HEK293 (cell line): ENCODE results near the gene SYTL3.

Experiments used
- CTCF ChIA-PET: fragments of 350-600 bp; formaldehyde crosslinking; extraction: SDS; loops from one replicate; lab custom pipeline; 2021; ENCODE audit warnings: antibody characterized with exemption; lab: Yijun Ruan, JAX
- POLR2A ChIA-PET: fragments of 300-600 bp; formaldehyde crosslinking; extraction: SDS; loops from one replicate; lab custom pipeline; 2020; ENCODE audit warnings: antibody characterized with exemption, inconsistent platforms; lab: Yijun Ruan, JAX
- H3K27ac ChIP-seq: fragments of 200-500 bp; sonication (Bioruptor generic); 2 replicates; pipeline ENCODE4 v1.5.1; 2014; ENCODE audit warnings: low read depth, low read length, control low read depth, inconsistent platforms; ENCODE audit errors: extremely low read depth
- H3K36me3 ChIP-seq, 2 experiments: fragments of 200-500 bp in 1 of 2; sonication (Bioruptor generic) in 1 of 2; 1 replicate in 1 of 2; 2 replicates in 1 of 2; pipeline ENCODE4 v1.5.1; 2014 to 2017; ENCODE audit warnings: inconsistent platforms in 2 of 2, low read length in 2 of 2; ENCODE audit not compliant: control insufficient read depth in 2 of 2, insufficient read depth in 1 of 2
- H3K4me1 ChIP-seq: fragments of 200-500 bp; sonication (Bioruptor generic); 2 replicates; pipeline ENCODE4 v1.5.1; 2014; ENCODE audit warnings: mild to moderate bottlenecking, low read length, inconsistent platforms; ENCODE audit not compliant: control insufficient read depth, insufficient read depth
- H3K4me3 ChIP-seq: 2 replicates; pipeline ENCODE4 v1.5.1; 2011; ENCODE audit warnings: low read depth, mild to moderate bottlenecking, control low read depth, low read length, moderate library complexity
- H3K9me3 ChIP-seq: fragments of 200-500 bp; sonication (Bioruptor generic); 2 replicates; pipeline ENCODE4 v1.5.1; 2014; ENCODE audit warnings: low read depth, low read length, inconsistent platforms; ENCODE audit not compliant: control insufficient read depth, insufficient read depth
- GLI4 ChIP-seq: fragments of 450-650 bp; formaldehyde crosslinking; IDR thresholded peaks from 2 replicates; pipeline ENCODE4 v1.5.1; 2016; ENCODE audit warnings: missing biosample characterization, missing genetic modification characterization
- HIC1 ChIP-seq: fragments of 450-650 bp; formaldehyde crosslinking; IDR thresholded peaks from 2 replicates; pipeline ENCODE4 v1.5.1; 2016; ENCODE audit warnings: missing biosample characterization, missing genetic modification characterization
- HOXA7 ChIP-seq: sonication (generic); formaldehyde crosslinking; IDR thresholded peaks from 2 replicates; pipeline ENCODE4 v1.8.1; 2022; ENCODE audit warnings: missing genetic modification reagents, borderline replicate concordance
- HOXD13 ChIP-seq: sonication (generic); formaldehyde crosslinking; IDR thresholded peaks from 2 replicates; pipeline ENCODE4 v1.8.0; 2022; ENCODE audit warnings: missing genetic modification reagents, borderline replicate concordance
- KLF8 ChIP-seq: fragments of 450-650 bp; formaldehyde crosslinking; IDR thresholded peaks from 2 replicates; pipeline ENCODE4 v1.5.1; 2016; ENCODE audit warnings: missing biosample characterization, missing genetic modification characterization
- RBAK ChIP-seq: fragments of 450-650 bp; formaldehyde crosslinking; IDR thresholded peaks from 2 replicates; pipeline ENCODE4 v1.5.1; 2016; ENCODE audit warnings: missing biosample characterization, missing genetic modification characterization
- TSHZ1 ChIP-seq: fragments of 450-650 bp; formaldehyde crosslinking; IDR thresholded peaks from 2 replicates; pipeline ENCODE4 v1.5.1; 2016; ENCODE audit warnings: missing biosample characterization, missing genetic modification characterization, borderline replicate concordance
- ZBTB20 ChIP-seq: fragments of 450-650 bp; formaldehyde crosslinking; IDR thresholded peaks from 2 replicates; pipeline ENCODE4 v1.5.1; 2016; ENCODE audit warnings: missing biosample characterization, missing genetic modification characterization
- ZBTB49 ChIP-seq: fragments of 450-650 bp; formaldehyde crosslinking; IDR thresholded peaks from 2 replicates; pipeline ENCODE4 v1.5.1; 2016; ENCODE audit warnings: missing biosample characterization, missing genetic modification characterization, low read depth
- ZNF112 ChIP-seq: fragments of 450-650 bp; formaldehyde crosslinking; IDR thresholded peaks from 2 replicates; pipeline ENCODE4 v1.5.0; 2017; ENCODE audit warnings: missing biosample characterization, missing genetic modification characterization
- ZNF341 ChIP-seq: fragments of 450-650 bp; formaldehyde crosslinking; IDR thresholded peaks from 2 replicates; pipeline ENCODE4; 2016; ENCODE audit warnings: low read depth, missing biosample characterization, missing genetic modification characterization
- ZNF416 ChIP-seq: fragments of 450-650 bp; formaldehyde crosslinking; IDR thresholded peaks from 2 replicates; pipeline ENCODE4 v1.5.1; 2016; ENCODE audit warnings: missing biosample characterization, missing genetic modification characterization
- ZNF426 ChIP-seq: fragments of 450-650 bp; formaldehyde crosslinking; IDR thresholded peaks from 2 replicates; pipeline ENCODE4 v1.5.1; 2017; ENCODE audit warnings: missing biosample characterization, missing genetic modification characterization, mild to moderate bottlenecking, inconsistent platforms, moderate library complexity
- ZNF488 ChIP-seq: fragments of 450-650 bp; formaldehyde crosslinking; IDR thresholded peaks from 2 replicates; pipeline ENCODE4 v1.5.1; 2016; ENCODE audit warnings: missing biosample characterization, missing genetic modification characterization
- ZNF529 ChIP-seq: fragments of 450-650 bp; formaldehyde crosslinking; IDR thresholded peaks from 2 replicates; pipeline ENCODE4 v1.5.1; 2017; ENCODE audit warnings: missing genetic modification characterization, missing biosample characterization; ENCODE audit not compliant: insufficient replicate concordance
- ZNF658 ChIP-seq: fragments of 450-650 bp; formaldehyde crosslinking; IDR thresholded peaks from 2 replicates; pipeline ENCODE4; 2016; ENCODE audit warnings: missing biosample characterization, missing genetic modification characterization
- ZNF785 ChIP-seq: fragments of 450-650 bp; formaldehyde crosslinking; IDR thresholded peaks from 2 replicates; pipeline ENCODE4 v1.5.1; 2016; ENCODE audit warnings: missing biosample characterization, missing genetic modification characterization

Gene SYTL3

GRCh38 chr6:158609455-158610155 lies 40.2 kb upstream of the SYTL3 start:
- POLR2A ChIA-PET: interaction anchor here (0.6 kb wide), 1 partner anchor 10 kb away, joined by 3 read pairs; no protein-coding TSS in a partner anchor

More at GRCh38 chr6:158609455-158610155, 40.2 kb upstream of the SYTL3 start:
- CTCF ChIA-PET: interaction anchor here (0.7 to 1.6 kb wide), 4 partner anchors 13 to 395 kb away, joined by 3 to 9 read pairs (median 5); no protein-coding TSS in a partner anchor
- Histone ChIP-seq H3K36me3 (peaks cover 11 to 92% of the 10 kb centered on the region in 2 experiments; a peak in 2 of 3 replicates), H3K4me3 (no peak overlapping the region), H3K4me1 (no peaks in the 10 kb centered on the region), H3K9me3 (no peaks in the 10 kb centered on the region), H3K27ac (no peak overlapping the region)
- TF ChIP-seq KLF8 (tag by site-specific recombination) (no peak), RBAK (tag by site-specific recombination) (no peak), HOXD13 (CRISPR knock-in tag) (no peak), HOXA7 (CRISPR knock-in tag) (no peak), HIC1 (tag by site-specific recombination) (no peak), ZNF112 (tag by site-specific recombination) (no peak), ZNF785 (tag by site-specific recombination) (no peak), ZNF529 (tag by site-specific recombination) (no peak), TSHZ1 (no peak), ZNF416 (tag by site-specific recombination) (no peak), ZNF658 (tag by site-specific recombination) (no peak), ZBTB49 (tag by site-specific recombination) (no peak), ZNF426 (tag by site-specific recombination) (no peak), ZBTB20 (tag by site-specific recombination) (no peak), GLI4 (tag by site-specific recombination) (no peak), ZNF341 (no peak), ZNF488 (no peak)
- TF ChIP-seq, all 188 proteins: peak for 0
